MM.1S (cell line): ENCODE results near the gene TAP2.

Experiments
- DNase-seq: peaks from one replicate; pipeline ENCODE4 v3.0.0-alpha.2; 2015
- H2AFZ ChIP-seq: fragments of 300-600 bp; sonication (generic); 2 replicates; pipeline ENCODE4 v1.6.0; 2016; ENCODE audit warnings: antibody characterized with exemption, low read length
- H3F3A ChIP-seq: fragments of 300-600 bp; sonication (generic); 2 replicates; pipeline ENCODE4 v1.6.1; 2016; ENCODE audit warnings: mild to moderate bottlenecking, antibody characterized with exemption, low read length, moderate library complexity, mixed read lengths; ENCODE audit not compliant: insufficient read depth
- H3K27ac ChIP-seq: fragments of 300-600 bp; sonication (generic); 2 replicates; pipeline ENCODE4 v1.5.1; 2016; ENCODE audit warnings: mild to moderate bottlenecking, low read length
- H3K27me3 ChIP-seq: fragments of 300-600 bp; sonication (generic); replicated peaks from 2 replicates; pipeline ENCODE4 v1.6.0; 2016; ENCODE audit warnings: low read length; ENCODE audit not compliant: insufficient read depth
- H3K36me3 ChIP-seq: fragments of 300-600 bp; sonication (generic); replicated peaks from 2 replicates; pipeline ENCODE4 v1.6.1; 2016; ENCODE audit warnings: mild to moderate bottlenecking, low read length, mixed read lengths; ENCODE audit not compliant: insufficient read depth
- H3K4me1 ChIP-seq: fragments of 300-600 bp; sonication (generic); 2 replicates; pipeline ENCODE4 v1.6.1; 2016; ENCODE audit warnings: low read length, mixed read lengths
- H3K4me2 ChIP-seq: fragments of 300-600 bp; sonication (generic); 2 replicates; pipeline ENCODE4 v1.6.0; 2016; ENCODE audit warnings: low read depth, low read length
- H3K4me3 ChIP-seq: fragments of 300-600 bp; sonication (generic); 2 replicates; pipeline ENCODE4 v1.5.1; 2016; ENCODE audit warnings: low read length, mixed read lengths
- H3K79me2 ChIP-seq: fragments of 300-600 bp; sonication (generic); 2 replicates; pipeline ENCODE4 v1.6.1; 2016; ENCODE audit warnings: mixed run types, low read length, mixed read lengths
- H3K9ac ChIP-seq: fragments of 300-600 bp; sonication (generic); 2 replicates; pipeline ENCODE4 v1.6.1; 2016; ENCODE audit warnings: low read length, mixed read lengths
- H3K9me2 ChIP-seq: fragments of 300-600 bp; sonication (generic); replicated peaks from 2 replicates; pipeline ENCODE4 v1.6.1; 2016; ENCODE audit warnings: mild to moderate bottlenecking, low read length, mixed read lengths; ENCODE audit not compliant: insufficient read depth
- H3K9me3 ChIP-seq: fragments of 300-600 bp; sonication (generic); replicated peaks from 2 replicates; pipeline ENCODE4 v1.6.1; 2016; ENCODE audit warnings: mild to moderate bottlenecking, low read length, mixed read lengths; ENCODE audit not compliant: insufficient read depth
- H4K20me1 ChIP-seq: fragments of 300-600 bp; sonication (generic); 2 replicates; pipeline ENCODE4 v1.6.1; 2016; ENCODE audit warnings: mild to moderate bottlenecking, low read length, moderate library complexity, mixed read lengths; ENCODE audit not compliant: insufficient read depth
- CTCF ChIP-seq: fragments of 300-600 bp; sonication (generic); IDR thresholded peaks from 2 replicates; pipeline ENCODE4 v1.5.1; 2016; ENCODE audit warnings: antibody characterized with exemption, low read length, mixed read lengths
- EZH2 ChIP-seq: fragments of 300-600 bp; sonication (generic); optimal IDR thresholded peaks from 2 replicates; pipeline ENCODE3; 2017; ENCODE audit warnings: low read depth, mild to moderate bottlenecking, antibody characterized with exemption, low read length, mixed read lengths
- EZH2phosphoT487 ChIP-seq: fragments of 300-600 bp; sonication (generic); IDR thresholded peaks from 2 replicates; pipeline ENCODE4 v1.6.1; 2018; ENCODE audit warnings: antibody characterized with exemption, low read length

The TAP2 gene

GRCh38 chr6:32803416-32803815 is 35.1 kb downstream of the TAP2 start:
- Histone ChIP-seq H3K9me3 (no peaks in the 10 kb centered on the region), H2AFZ (no peak overlapping the region), H3K79me2 (no peaks in the 10 kb centered on the region), H3K9me2 (no peaks in the 10 kb centered on the region), H3F3A (no peaks in the 10 kb centered on the region), H3K27me3 (peaks cover 5% of the 10 kb centered on the region; the same call in 1 of the 2 replicates), H3K4me1 (no peaks in the 10 kb centered on the region), H4K20me1 (no peaks in the 10 kb centered on the region), H3K36me3 (no peaks in the 10 kb centered on the region), H3K9ac (no peak overlapping the region), H3K27ac (no peak overlapping the region), H3K4me2 (no peak overlapping the region), H3K4me3 (no peak overlapping the region)
- TF ChIP-seq EZH2phosphoT487 (no peak), EZH2 (no peak), CTCF (no peak)
- DNase-seq = no peak

GRCh38 chr6:32799740-32800139 is 38.8 kb downstream of the TAP2 start:
- DNase-seq = no peak
- no peak overlapping the region for H3K4me2 ChIP-seq
- no peak overlapping the region for H2AFZ ChIP-seq
- H3K79me2 ChIP-seq = no peaks in the 10 kb centered on the region
- H4K20me1 ChIP-seq = no peaks in the 10 kb centered on the region
- no peak overlapping the region for H3K9ac ChIP-seq
- H3K4me3 ChIP-seq = no peak overlapping the region
- H3F3A ChIP-seq = no peaks in the 10 kb centered on the region
- no peak overlapping the region for H3K27ac ChIP-seq
- H3K9me3 ChIP-seq = no peaks in the 10 kb centered on the region
- no peaks in the 10 kb centered on the region for H3K36me3 ChIP-seq
- peaks cover 6% of the 10 kb centered on the region; the same call in 1 of the 2 replicates for H3K27me3 ChIP-seq
- TF ChIP-seq EZH2phosphoT487 = no peak
- TF ChIP-seq EZH2 = no peak
- TF ChIP-seq CTCF = no peak
- H3K4me1 ChIP-seq = no peaks in the 10 kb centered on the region
- no peaks in the 10 kb centered on the region for H3K9me2 ChIP-seq

GRCh38 chr6:32799168-32799567 is 39.4 kb downstream of the TAP2 start:
- Histone ChIP-seq H3K27me3 (peaks cover 12% of the 10 kb centered on the region; the same call in 1 of the 2 replicates), H2AFZ (no peak overlapping the region), H4K20me1 (no peaks in the 10 kb centered on the region), H3K9me2 (no peaks in the 10 kb centered on the region), H3K36me3 (no peaks in the 10 kb centered on the region), H3K4me3 (no peak overlapping the region), H3K4me1 (no peaks in the 10 kb centered on the region), H3K9me3 (no peaks in the 10 kb centered on the region), H3K9ac (no peak overlapping the region), H3K4me2 (no peak overlapping the region), H3K79me2 (no peaks in the 10 kb centered on the region), H3F3A (no peaks in the 10 kb centered on the region), H3K27ac (no peak overlapping the region)
- no peak for DNase-seq
- no peak for TF ChIP-seq EZH2
- TF ChIP-seq EZH2phosphoT487 = no peak
- TF ChIP-seq CTCF = no peak
